ENCODE data around the gene GPATCH8. TPM values are rescaled to one million over a fixed set of nuclear protein-coding genes. Genes with fewer than 3 reads are reported as not detected.

The GPATCH8 gene
- total and polyA plus RNA-seq, 8 donors = 5.2 to 58.2 (median 19.5) TPM

DNA sequence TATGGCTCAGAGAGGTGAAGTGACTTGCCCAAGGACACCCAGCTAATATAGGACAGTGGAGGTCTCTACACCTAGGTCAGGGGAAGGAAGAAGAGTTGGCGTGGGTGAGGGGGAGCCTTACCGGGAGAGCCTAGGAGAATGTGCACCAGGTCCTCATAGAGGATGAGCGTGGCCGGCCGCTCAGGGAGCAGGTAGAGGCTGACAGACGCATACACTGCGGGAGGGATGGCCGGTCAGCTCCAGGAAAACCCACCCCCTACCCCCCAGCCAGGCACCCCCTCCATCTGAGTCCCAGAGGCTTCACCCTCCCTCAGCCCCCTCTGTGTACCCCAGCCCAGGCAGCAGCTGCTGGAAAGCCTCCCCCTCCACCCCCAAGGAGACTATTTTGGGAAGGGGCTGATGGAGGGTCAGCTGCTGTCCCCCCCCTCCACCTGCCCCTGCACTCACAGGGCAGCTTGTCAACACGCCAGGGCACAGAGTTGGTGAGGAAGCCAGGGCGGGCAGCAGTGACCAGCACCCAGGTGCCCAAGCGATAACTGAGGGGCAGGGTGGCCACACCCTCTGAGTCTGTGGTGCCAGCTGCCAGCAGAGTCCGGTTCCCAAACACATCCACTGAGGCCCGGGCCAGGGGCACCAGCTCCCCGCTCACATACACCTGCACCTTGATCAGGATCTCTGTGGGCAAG is 143.6 kb downstream of the GPATCH8 start:
- 69 to 78% (median 73%) methylated on average over 10 to 14 of the region's 14 CpGs for WGBS, 5 donors
- Histone ChIP-seq H3K9me3 (no peaks in the 10 kb centered on the region), H3K27me3 (peaks cover 0 to 52% (median 15%) of the 10 kb centered on the region in 3 donors), H3K4me3 (no peak overlapping the region), H3K4me1 (peaks cover 18 to 41% (median 31%) of the 10 kb centered on the region in 4 donors), H3K27ac (no peak overlapping the region), H3K36me3 (no peaks in the 10 kb centered on the region)
- intact Hi-C loops (cut with DNase I; ENCODE audit: low total_unique reads) = no loop called here
- DNase-seq = no peak
- TF ChIP-seq POLR2A (IDR thresholded peaks at IDR 0.05) = no peak
- TF ChIP-seq, protein P1, sequence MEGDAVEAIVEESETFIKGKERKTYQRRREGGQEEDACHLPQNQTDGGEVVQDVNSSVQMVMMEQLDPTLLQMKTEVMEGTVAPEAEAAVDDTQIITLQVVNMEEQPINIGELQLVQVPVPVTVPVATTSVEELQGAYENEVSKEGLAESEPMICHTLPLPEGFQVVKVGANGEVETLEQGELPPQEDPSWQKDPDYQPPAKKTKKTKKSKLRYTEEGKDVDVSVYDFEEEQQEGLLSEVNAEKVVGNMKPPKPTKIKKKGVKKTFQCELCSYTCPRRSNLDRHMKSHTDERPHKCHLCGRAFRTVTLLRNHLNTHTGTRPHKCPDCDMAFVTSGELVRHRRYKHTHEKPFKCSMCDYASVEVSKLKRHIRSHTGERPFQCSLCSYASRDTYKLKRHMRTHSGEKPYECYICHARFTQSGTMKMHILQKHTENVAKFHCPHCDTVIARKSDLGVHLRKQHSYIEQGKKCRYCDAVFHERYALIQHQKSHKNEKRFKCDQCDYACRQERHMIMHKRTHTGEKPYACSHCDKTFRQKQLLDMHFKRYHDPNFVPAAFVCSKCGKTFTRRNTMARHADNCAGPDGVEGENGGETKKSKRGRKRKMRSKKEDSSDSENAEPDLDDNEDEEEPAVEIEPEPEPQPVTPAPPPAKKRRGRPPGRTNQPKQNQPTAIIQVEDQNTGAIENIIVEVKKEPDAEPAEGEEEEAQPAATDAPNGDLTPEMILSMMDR (IDR thresholded peaks at IDR 0.05) = no peak
- TF ChIP-seq POLR2AphosphoS5 (IDR thresholded peaks at IDR 0.05) = no peak
- TF ChIP-seq EP300 (IDR thresholded peaks at IDR 0.05) = no peak

DNA sequence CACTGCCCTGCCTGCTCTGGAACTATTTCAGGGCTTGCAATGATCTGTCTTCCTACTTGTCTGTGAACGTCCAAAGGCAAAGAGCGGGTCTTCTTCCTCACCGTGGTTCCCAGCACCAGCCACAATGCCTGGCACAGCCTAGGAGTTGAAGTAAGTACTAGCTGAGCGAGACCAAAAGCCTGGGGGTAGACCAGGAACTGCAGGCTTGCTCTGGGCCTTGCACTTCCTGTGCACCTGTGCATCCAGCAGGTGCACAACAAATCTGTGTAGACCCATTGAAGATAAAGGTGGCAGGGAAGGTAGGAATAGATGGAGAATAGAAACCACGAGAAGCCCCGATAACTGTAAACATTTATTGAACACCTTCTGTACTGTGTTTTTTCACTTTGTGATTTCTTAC is 144.2 kb downstream of the GPATCH8 start:
- WGBS, 5 donors = 72 to 79% (median 75%) methylated on average over 6 of the region's 6 CpGs
- no peaks in the 10 kb centered on the region for H3K36me3 ChIP-seq
- no peak for TF ChIP-seq EP300 (IDR thresholded peaks at IDR 0.05)
- TF ChIP-seq, protein P1 (IDR thresholded peaks at IDR 0.05) = no peak
- TF ChIP-seq POLR2A (IDR thresholded peaks at IDR 0.05) = no peak
- no peak for TF ChIP-seq POLR2AphosphoS5 (IDR thresholded peaks at IDR 0.05)
- intact Hi-C loops (cut with DNase I; ENCODE audit: low total_unique reads) = no loop called here
- H3K9me3 ChIP-seq = no peaks in the 10 kb centered on the region
- DNase-seq = no peak
- H3K27me3 ChIP-seq = peaks cover 0 to 52% (median 15%) of the 10 kb centered on the region in 3 donors
- H3K4me1 ChIP-seq = peaks cover 17 to 38% (median 30%) of the 10 kb centered on the region in 4 donors
- no peak overlapping the region for H3K4me3 ChIP-seq
- no peak overlapping the region for H3K27ac ChIP-seq

DNA sequence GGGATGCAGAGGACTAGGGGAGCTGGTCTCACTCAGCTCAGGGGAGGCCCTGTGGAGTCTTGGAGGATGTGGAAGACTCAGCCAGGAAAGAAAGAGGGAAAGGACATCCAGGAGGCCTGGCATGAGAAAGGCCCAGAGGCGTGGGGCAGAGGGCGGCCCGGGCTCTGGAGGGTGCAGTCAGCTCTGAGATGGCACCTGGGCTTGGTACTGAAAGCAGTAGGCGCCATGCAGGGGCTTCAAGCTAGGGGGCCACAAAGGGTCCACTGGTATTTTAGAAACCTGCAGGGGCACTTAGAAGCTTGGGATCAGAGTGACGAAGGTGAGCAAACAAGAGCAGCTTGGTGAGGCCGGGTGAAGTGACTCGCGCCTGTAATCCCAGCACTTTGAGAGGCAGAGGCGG is 145.1 kb downstream of the GPATCH8 start:
- Histone ChIP-seq H3K36me3 (peaks cover 1 to 3% (median 2%) of the 10 kb centered on the region in 4 donors), H3K27ac (no peak overlapping the region), H3K4me3 (no peak overlapping the region), H3K4me1 (peaks cover 12 to 35% (median 25%) of the 10 kb centered on the region in 4 donors), H3K27me3 (peaks cover 0 to 44% (median 10%) of the 10 kb centered on the region in 3 donors), H3K9me3 (no peaks in the 10 kb centered on the region)
- no peak for TF ChIP-seq POLR2A (IDR thresholded peaks at IDR 0.05)
- no peak for TF ChIP-seq POLR2AphosphoS5 (IDR thresholded peaks at IDR 0.05)
- TF ChIP-seq, protein P1 (IDR thresholded peaks at IDR 0.05) = no peak
- no peak for TF ChIP-seq EP300 (IDR thresholded peaks at IDR 0.05)
- DNase-seq = no peak
- intact Hi-C loops (cut with DNase I; ENCODE audit: low total_unique reads) = no loop called here
- 78 to 90% (median 86%) methylated on average over 9 of the region's 9 CpGs for WGBS, 5 donors

DNA sequence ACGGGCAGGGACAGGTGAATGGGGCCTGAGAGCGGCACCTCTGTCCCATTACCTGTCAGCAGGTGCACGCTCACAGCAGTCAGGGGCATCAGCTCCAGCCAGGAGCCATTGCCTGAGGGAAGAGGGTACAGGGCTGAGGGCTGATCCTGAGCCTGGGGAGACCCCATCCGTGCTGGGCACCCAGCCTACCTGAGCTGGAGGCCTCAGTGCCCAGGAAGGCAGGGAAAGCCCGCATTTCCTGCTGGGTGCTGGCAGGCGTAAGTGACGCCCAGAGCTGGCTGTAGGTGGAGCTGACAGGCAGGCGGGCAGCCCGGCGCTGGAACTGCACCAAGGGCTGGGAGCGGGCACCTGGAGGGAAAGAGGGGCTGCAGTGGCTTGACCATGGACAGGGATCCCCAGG is 147.0 kb downstream of the GPATCH8 start:
- 54 to 69% (median 54%) methylated on average over 8 to 11 of the region's 11 CpGs for WGBS, 5 donors
- intact Hi-C loops (cut with DNase I; ENCODE audit: low total_unique reads) = no loop called here
- H3K27me3 ChIP-seq = peaks cover 0 to 25% (median 0%) of the 10 kb centered on the region in 3 donors
- H3K36me3 ChIP-seq = peaks cover 20 to 21% (median 20%) of the 10 kb centered on the region in 4 donors
- peaks cover 5 to 20% (median 10%) of the 10 kb centered on the region in 4 donors for H3K4me1 ChIP-seq
- no peak for TF ChIP-seq POLR2A (IDR thresholded peaks at IDR 0.05)
- TF ChIP-seq, protein P1 (IDR thresholded peaks at IDR 0.05) = no peak
- peak in 1 of 2 donors; percentile 43 for DNase-seq
- no peak overlapping the region for H3K27ac ChIP-seq
- no peaks in the 10 kb centered on the region for H3K9me3 ChIP-seq
- H3K4me3 ChIP-seq = no peak overlapping the region
